HG02973 (cell line): ENCODE results near the gene TTC33.
"Not testable (repeated sequence)": the region's sequence is repeated elsewhere in the genome, so short reads cannot be mapped to it uniquely, and the experiment has no call there.

ENCODE experiments used
- ATAC-seq: cut with Tn5 transposase; IDR thresholded peaks from one replicate; pipeline ENCODE4 v1.9.1; 2021; ENCODE audit warnings: moderate library complexity; ENCODE audit not compliant: unreplicated experiment

TTC33 gene, protein sequence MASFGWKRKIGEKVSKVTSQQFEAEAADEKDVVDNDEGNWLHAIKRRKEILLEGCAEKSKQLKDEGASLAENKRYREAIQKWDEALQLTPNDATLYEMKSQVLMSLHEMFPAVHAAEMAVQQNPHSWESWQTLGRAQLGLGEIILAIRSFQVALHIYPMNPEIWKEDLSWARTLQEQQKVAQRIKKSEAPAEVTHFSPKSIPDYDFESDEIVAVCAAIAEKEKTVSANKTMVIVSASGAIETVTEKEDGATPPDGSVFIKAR

DNA sequence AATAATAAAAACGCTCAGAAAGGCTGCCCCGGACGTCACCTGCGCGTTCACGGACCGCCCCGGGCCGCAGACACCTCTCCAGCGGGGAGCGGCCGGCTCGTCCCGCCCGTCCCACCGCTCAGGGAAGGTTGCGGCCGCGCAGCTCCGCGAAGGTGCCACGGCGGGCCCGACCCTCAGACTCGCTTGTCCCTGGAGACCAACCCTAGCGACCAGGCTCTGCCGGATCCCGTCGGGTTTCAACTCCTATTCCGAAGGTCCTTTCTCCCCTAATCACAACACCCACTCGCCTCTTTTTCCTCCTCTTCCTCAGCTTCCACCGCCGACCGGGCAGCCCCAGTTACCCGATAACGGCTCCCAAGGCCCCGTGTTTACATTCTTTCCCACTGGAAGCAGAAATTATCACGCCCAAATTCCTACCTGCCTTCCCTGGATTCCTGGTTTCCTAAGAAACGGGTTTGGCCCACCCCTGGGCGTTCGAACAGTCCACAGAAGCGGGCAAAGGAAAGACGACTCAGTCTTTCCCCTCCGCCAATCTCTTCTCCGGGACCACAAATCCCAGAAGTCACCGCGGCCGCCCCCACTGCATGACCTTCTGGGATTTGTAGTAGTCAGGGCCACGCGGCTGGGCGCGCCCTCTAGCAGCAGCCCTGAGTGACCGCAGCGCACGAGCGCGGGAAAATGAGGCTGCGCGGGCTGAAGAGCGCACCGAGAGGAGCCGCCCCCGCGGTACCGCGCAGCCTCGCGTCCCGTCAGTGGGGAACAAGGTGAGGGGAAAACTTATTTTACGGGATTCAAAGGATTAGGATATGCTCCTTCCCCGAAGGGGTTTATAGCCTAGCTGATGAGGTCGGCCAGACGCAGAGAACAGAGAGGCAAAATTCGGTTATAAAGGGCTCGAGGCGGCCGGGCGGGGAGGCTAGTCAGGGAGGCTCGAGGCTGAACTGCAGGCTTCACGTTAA, at the start of gene TTC33:
TSS of gene TTC33 (minus strand) at position 555 of the 959 bp plus-strand sequence. CDS start 8,943 bp downstream, outside the sequence.
- ATAC-seq, result peak; percentile 84

DNA sequence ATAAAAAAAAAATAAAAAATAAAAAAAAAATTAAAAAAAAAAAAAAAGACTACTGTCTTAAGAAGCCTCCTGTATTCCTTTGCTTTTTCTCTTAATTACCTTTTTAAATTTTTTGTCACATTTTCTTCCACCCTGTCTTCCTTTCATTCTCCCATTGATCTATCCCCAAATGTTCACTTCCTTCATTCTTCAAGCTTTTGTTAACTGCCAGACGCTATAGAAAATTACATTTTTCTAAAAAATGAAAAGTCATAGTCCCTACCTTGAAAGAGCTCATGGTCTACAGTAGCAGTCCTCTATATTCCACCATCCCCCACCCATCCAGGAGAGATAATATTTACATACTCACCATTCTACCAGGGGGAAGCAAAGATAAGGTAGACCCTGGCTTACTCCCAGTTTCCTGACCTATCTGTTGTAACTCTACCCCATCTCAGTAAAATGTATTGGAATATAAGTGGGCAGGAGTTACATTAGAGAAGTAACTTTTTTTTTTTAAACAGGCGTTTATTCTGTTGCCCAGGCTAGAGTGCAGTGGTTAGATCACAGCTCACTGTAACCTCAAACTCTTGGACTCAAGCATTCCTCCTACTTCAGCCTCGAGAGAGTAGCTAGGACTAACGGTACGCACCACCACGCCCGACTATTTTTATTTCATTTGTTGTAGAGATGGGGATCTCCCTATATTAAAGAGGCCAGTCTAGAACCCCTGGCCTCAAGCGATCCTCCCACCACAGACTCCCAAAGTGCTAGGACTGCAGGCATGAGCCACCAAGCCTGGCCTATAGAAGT, 46.2 kb upstream of the TTC33 start:
- no peak for ATAC-seq

DNA sequence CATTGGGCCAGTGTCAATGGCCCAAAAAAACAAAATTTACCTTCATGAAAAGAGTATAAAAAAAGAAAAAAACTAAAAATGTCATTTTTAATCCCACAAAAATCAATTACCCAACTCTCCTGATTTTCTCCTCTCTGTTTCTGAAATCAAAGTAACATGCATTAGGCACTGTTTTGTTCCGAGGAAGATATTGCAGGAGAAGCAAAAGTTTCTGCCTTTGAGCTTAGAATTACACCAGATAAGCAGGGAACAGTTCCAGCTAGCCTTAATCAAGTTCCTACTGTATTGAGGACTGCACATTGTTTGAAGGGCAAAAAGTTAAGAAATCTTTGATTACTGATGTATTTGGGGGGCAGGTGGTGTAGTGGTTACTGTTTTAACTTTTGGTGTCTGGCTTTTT, 43.5 kb upstream of the TTC33 start:
- no peak for ATAC-seq

DNA sequence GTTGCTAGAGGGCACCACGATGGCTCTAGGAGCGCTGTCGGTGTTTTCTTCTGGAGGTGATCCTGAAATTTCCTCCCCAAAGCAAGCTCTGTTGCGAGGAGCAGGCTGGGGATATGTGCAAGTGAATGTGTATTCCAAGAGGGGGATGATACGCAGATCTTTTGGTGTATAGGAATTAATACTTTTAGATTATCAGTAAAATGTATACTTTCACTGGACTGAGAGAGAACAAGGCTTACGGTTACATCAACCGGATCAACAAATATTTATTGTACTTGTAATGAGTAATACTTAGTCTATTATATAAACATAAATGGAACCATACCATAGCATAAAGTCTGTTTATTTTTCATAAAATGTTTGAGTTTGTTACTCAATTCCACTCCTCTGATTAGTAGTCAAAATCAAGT, 43.0 kb upstream of the TTC33 start:
- ATAC-seq, result no peak

DNA sequence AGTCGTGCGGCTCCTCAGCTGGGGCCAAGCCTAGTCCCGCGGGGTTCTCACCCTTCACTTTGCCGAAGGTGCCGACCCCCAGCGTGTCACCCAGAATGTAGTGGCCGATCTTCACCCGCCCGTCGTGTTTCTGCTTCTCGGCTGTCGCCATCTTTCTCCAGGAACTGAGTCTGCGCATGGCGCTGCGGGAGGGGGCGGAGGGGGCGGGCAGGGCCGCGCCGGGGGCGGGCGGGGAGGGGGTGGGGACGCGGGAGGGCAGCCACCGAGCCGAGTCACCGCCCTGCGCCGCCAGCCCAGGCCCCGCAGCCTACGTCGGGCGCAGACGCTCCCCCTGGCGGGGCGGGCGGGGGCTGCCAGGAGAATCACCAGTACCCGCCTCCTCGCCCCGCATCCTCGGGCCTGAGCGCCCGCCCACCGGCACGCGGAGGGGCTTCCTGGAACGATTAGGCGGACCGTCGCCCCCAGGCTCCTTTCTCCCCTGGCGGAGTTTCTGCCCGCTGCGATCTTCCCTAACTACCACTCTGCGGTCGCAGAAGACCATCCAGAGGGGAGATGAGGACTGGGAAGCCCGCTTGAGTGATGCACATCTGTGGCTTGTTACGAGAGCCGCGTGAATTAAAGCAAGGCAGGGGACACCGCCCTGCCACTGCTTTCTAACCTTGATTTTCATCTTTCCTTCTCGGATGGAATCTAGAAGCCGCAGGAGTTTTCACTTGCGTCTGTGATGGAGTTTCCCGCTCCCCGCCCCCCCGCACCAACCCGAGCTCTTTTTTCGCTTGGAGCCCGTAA, 42.4 kb upstream of the TTC33 start, which contains the start of gene PRKAA1:
TSS of gene PRKAA1 (minus strand) at position 363 of the 789 bp plus-strand sequence. CDS start at position 178, 185 bp downstream.
- ATAC-seq, result peak; percentile 98

DNA sequence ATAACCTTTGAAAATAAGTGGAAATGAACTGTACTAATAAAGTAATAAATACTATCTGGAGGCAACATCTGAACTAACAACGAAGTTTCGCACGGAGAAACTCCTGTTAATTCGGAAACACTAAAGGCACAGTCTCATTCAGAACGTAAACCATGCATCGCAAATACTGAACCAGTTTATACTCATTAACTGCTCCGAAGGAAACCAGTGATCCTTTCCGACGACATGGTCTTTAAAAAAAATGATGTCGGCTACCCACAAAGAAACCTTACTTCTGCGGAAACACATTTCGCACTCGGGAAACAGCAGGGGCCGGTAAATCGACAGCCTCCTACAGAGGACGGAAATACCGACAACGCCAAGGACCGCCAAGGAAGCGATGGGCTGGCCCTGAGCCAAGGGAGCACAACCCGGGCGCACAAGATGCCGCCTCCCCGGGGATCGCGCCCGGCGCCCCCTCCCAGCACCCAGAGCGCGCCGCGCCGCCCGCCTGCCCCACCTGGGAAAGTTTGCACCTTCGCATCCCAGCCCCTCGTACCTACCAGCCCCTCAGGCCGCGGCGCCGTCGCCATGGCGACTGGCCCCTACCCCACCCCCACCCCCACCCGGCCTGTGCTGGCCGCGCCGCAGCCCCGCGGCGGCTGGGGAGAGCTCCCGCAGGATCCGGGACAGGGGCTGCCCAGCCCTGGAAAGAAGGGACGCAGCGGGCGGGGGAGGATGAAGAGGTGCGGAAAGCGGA, 41.7 kb upstream of the TTC33 start:
- ATAC-seq, result peak; percentile 43

DNA sequence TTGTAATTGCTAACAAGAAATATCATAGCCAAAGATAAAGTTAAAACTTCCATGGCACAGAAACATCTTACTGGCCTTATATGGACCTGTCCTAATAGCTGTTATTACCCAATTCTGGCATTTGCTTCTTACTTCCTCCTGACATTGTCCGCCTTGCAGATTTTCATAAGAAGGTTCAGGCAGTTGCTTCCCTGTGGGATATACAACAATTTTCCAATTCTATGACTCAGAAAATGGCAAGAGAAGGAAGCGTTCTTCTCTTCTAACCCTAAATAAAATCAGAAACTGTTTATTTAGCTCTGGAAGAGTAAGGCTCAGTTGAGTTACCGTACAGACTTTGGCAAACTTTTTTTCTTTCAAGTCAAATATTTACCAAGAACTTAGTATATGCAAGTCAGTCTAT, 40.7 kb upstream of the TTC33 start:
- no peak for ATAC-seq

DNA sequence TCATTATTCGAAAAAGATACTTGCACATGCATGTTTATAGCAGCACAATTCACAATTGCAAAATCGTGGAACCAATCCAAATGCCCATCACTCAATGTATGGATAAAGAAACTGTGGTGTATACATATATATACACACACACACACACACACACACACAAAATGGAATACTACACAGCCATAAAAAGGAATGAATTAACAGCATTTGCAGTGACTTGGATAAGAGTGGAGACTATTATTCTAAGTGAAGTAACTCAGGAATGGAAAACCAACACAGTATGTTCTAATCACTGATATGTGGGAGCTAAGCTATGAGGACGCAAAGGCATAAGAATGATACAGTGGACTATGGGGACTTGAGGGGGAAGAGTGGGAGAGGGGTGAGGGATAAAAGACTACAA, 39.1 kb upstream of the TTC33 start:
- not testable (repeated sequence) for ATAC-seq

DNA sequence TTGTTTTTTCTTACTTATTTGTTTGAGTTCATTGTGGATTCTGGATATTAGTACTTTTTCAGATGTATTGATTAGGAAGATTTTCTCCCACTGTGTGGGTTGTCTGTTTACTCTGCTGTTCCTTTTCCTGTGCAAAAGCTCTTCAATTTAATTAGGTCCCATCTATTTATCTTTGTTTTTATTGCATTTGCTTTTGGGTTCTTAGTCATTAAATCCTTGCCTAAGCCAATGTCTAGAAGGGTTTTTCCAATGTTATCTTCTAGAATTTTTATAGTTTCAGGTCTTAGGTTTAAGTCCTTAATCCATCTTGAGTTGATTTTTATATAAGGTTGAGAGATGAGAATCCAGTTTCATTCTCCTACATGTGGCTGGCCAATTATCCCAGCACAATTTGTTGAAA, 38.6 kb upstream of the TTC33 start:
- ATAC-seq, result not testable (repeated sequence)

DNA sequence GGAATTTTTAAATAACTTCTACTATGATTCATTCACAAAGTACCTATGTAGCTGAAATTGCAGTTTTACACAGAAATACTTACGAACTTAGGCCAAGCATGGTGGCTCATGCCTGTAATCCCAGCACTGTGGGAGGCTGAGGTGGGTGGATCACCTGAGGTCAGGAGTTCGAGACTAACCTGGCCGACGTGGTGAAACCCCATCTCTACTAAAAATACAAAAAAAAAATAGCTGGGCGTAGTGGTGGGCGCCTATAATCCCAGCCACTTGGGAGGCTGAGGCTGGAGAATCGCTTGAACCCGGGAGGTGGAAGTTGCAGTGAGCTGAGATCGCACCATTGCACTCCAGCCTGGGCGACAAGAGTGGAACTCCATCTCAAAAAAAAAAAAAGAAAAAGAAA, 36.9 kb upstream of the TTC33 start:
- ATAC-seq, result not testable (repeated sequence)

DNA sequence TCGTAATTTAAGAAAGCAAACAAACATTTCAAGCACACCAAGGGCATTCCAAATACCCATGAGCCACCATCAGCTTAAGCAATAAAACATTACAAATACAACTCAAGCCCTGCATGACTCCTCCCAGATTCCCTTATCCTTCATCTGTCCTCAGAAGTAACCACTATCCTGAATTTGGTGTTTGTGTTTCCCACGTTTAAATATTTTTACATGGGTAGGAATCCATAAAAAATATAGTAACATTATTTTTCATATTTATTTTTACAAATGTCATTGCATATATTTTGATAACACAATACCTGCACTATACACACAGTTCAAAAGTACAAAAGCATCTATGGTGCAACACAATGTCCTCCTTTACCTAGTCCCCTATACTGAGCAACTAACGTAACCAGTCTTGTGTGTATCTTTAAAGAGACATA, 36.0 kb upstream of the TTC33 start:
- no peak for ATAC-seq

DNA sequence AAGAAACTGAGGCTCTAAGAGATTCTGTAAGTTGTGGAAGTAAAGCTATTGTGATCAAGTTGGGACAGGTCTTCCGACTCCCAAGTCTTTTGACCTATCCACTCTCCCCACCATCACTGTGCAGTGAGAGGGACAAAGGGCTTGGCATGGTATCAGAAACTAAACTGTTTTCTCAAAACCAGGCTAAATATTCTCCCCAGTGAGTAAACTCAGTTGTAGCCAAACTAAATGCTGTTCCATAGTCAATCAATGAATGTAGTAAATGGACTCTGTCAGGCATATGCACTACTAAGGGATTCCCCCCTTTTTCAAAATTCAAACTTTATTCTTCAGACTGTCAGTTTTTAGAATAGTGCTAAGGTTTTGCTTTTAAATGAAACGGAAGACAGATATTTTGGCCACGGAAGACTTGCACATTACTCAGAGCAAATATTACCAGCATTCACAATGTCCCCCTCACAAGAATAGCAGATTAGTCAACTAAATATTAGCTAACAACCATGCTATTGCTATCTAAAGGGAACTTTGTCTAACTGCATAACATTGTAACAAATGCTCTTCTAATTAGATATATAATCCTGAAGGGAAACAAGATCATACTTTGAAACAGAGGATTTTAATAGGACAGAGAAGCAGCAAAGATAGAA, 35.3 kb upstream of the TTC33 start:
- ATAC-seq, result no peak

DNA sequence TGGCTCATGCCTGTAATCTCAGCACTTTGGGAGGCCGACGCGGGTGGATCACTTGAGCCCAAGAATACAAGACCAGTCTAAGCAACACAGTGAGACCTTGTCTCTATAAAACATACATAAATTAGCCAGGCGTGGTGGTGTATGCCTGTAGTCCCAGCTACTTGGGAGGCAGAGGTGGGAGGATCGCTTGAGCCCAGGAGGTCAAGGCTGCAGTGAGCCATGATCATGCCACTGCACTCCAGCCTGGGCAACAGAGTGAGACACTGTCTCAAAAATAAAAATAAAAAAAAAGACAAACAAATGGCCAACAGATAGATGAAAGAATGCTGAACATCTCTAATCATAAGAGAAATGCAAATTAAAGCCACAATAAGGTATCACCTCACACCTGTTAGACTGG, 33.2 kb upstream of the TTC33 start:
- ATAC-seq, result not testable (repeated sequence)

DNA sequence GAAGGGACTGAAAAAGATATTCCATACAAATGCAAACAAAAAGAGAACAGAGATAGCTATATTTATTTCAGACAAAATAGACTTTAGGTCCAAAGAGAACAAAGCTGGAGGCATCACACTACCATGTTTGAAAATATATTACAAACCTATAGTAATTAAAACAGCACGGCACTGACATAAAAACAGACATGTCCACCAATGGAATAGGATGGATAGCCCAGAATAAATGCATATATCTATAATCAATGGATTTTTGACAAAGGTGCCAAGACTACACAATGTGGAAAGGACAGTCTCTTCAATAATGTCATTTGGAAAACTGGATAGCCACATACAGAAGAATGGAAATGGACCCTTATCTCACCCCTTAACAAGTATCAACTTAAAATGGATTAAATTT, 32.2 kb upstream of the TTC33 start:
- no peak for ATAC-seq

DNA sequence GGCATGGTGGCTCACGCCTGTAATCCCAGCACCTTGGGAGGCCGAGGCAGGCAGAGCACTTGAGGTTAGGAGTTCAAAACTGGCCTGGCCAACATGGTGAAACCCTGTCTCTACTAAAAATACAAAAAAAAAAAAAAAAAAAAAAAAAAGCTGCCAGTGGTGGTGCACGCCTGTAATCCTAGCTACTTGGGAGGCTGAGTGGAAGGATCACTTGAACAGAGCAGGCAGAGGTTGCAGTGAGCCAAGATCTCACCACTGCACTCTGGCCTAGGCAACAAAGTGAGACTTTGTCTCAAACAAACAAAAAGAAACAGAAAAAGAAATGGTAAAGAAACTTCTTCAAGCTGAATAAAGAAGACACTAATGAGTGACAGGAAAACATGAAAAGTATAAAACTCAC, 30.9 kb upstream of the TTC33 start:
- not testable (repeated sequence) for ATAC-seq

DNA sequence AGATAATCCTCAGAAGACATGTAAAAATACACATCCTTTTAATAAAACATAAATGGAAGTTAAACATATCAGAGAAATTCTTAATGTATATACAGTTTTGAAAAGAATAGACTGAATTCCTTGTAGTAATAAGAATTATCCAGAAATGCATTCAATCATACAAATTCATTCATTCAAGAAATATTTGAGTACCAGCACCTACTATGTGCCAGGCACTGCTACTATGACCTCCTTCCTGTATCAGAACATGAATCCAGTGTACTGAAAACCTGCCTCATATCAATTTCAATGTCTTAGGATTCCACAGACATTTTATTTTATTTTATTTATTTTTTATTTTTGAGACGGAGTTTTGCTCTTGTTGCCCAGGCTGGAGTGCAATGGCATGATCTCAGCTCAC, 29.2 kb upstream of the TTC33 start:
- no peak for ATAC-seq

DNA sequence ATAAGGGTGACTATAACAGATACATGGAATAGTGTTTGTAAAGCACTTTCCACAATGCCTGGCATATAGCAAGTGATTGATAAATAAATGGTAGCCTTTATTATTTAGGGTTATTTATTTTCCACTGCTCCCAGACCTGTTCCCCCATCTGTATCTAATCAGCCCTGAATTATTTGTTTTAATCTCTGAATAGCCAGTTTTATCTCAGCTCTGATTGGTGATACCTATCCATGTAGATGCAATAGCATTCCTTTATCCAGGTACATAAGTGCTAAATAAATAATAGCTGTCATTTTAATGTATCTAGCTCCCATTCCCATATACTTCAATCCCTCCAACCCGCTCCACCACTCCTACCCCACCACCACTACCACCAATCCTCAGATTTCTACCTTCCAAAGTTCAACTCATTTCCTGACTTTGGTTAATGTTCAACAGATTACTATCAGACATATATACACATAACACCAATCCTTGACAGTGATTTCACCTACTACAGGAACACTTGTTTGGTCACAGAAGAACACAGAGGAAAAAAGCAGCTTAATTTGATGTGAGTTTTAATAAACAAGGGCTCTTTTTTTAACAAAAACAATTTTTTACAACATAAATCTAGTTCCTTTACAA, 28.4 kb upstream of the TTC33 start:
- ATAC-seq, result no peak

DNA sequence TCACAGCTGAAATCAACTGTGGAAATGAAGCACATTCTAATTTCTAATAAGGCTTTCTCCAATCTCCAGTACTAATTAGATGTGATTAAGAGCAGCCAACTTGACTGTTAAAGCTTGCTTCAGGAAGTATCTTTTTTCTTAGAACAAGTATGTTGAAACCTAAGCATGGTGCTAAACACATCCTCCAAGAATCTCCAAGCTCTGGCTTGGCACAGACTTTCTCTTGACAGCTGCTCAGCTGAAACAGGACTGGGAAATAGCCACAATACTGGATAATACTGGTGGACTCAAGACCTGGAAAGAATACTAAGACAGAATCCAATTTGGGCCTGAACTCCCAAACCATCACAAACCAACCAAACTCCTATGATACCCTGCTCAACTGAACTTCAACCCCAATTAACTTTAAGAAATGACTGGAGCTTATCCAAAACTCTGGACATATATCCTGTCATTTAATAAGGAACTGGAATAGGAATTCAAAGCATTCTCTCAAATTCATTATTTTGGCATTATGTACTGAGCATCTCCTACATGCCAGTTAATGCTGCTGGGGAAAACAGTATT, 26.2 kb upstream of the TTC33 start:
- no peak for ATAC-seq
